C4-2B (cell line): Measurements from ENCODE around the gene GFOD2.

Experiments used
- H3K27ac ChIP-seq: fragments of 450-650 bp; 2 replicates; pipeline ENCODE4 v1.5.1; 2017
- CTCF ChIP-seq: fragments of 450-650 bp; conservative IDR thresholded peaks from 2 replicates; pipeline ENCODE4 v1.5.1; 2017; ENCODE audit warnings: mild to moderate bottlenecking
- ZFX ChIP-seq: fragments of 450-650 bp; IDR thresholded peaks from 2 replicates; pipeline ENCODE4 v1.6.1; 2017

The GFOD2 gene

DNA sequence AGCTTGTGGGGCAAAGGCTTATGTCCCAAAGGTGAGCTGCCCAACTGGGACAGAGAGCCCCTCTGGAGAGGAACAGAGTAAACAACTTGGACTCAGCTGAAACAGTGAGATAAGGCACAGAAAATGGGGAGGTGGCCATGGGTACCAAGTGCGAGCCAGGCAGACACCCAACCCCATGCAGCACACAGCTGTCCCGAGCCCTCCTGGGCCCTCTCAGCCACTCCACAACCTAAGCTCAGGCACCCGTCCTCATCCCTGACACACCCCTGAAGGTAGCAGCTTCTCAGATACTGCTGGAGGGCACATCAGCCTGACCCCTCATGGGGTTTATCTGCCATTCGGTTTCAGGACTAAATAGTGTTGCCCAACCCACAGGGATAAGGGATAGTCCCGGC, 4.8 kb upstream of the GFOD2 start:
- no peak overlapping the region for H3K27ac ChIP-seq

DNA sequence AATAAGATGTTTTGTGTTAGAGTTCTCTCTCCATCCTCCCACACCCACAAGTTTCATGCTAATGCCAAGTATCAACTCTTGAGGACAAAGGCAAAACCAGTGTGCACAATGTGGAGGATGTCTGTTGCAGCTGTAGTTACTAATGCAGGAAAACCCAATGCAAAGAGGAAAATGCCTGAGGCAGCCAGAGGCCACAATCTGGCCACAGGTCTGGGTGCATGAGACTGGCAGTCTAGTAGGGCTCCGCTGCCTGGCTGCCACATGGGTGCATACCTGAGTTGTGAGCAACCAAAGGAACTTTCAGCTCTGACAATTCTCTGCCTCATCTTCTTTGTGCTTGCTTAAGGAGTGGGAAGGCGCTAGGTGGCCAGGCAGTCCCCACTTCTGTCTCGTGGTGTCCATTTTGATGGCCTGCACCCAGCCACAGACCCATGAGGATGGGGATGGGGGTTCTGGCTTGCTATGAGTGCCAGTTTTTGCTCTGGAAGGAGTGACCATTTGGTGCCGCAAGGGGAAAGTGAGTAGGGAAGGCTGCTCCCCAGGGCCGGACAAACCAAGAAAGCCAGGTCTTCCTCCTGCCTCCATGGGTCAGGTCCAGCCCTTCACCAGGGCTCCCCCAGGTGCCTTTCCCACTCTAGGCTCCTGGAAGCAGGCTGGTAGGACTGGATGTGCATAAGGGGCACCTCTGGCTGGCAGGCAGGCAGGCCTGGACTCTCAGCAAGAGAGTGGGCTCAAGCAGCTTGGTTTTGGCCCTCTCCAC, 4.2 kb upstream of the GFOD2 start:
- H3K27ac ChIP-seq = no peak overlapping the region
- no peak for TF ChIP-seq ZFX

More for the DNA sequence above, 4.8 kb upstream of the GFOD2 start:
- TF ChIP-seq ZFX (no peak), CTCF (no peak)

DNA sequence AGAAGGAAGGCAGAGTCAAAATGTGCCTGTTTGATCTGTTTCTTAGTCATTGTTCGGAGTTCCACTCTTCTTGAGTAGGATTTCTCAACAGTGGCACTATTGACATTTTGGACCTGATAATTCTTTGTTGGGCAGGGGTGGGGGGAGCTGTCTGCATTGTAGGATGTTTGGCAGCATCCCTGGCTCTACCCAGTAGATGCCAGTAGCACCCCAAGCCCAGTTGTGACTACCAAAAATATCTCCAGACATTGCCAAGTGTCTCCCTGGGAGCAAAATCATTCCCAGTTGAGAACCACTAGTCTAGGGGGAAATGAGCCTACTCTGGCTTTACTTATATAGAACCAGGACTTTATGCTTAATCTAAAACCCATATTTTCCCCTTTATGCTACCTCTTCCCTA, 1.1 kb upstream of the GFOD2 start:
- TF ChIP-seq CTCF (no peak), ZFX (no peak)
- H3K27ac ChIP-seq = no peak overlapping the region; the same call in 1 of the 2 replicates

DNA sequence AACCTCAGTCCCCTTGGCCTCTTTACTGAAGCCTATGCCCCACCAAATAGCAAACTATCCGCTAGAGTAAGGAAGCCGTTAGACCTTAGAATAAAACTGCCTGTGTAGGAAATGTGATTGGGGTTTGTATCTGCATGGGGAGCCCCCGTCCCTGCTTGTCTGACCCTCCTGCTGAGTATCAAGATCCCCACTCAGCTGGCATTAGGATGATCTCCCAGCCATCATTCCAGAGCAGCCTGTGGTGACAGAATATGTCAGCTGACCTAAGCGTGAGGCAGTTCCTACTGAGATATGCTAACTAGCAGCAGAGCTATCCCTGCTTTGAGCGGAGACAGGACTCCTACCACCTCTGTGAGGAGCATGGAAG, 645 bp upstream of the GFOD2 start:
- TF ChIP-seq CTCF (no peak), ZFX (no peak)
- peak overlapping the region; percentile 83 for H3K27ac ChIP-seq

DNA sequence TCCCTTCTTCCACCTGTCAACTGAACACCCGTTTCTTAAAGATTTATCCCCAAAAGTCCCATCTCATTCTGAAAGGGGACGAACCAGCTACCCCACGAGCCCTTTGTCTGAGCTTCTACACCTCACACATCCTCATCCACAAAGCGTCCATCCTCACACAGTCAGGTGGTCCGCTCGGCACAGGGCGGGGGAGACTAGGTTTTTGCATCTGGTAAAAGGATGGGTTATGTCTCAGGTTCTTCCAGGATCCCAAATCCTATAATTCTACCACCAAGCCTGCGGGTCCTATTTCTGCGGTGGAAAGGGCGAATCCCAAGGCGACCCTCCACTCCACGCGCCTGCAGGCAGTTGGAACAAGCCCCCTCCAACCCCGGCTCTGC, 458 bp downstream of the GFOD2 start:
- H3K27ac ChIP-seq = peak overlapping the region; percentile 83
- TF ChIP-seq ZFX (no peak), CTCF (no peak)

DNA sequence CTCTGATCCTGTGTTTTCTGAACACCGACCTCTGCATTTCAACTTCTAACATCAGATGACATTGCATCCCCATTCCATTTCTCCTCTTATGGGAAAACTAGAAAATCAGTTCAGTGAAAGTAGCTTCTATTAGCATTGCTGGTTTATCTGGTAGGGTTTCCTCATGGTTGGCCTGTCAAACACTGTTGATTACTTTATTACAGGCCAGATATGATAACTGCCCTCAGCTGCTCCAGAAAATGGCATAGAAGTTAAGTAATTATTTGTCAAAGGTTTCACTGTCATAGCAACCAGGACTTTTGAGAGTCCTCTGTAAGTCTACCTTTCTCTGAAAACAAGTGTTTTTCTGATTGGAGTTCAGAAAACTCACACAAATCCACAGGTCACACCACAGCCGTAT, 3.0 kb downstream of the GFOD2 start:
- H3K27ac ChIP-seq = no peak overlapping the region
- no peak for TF ChIP-seq ZFX
- no peak for TF ChIP-seq CTCF

- H3K27ac ChIP-seq = no peak overlapping the region
- TF ChIP-seq ZFX (no peak), CTCF (no peak)
Observed at GRCh38 chr16:67714522-67714921, 4.6 kb downstream of the GFOD2 start.

GRCh38 chr16:67713647-67714273, 5.4 kb downstream of the GFOD2 start:
- H3K27ac ChIP-seq = no peak overlapping the region
- TF ChIP-seq CTCF (no peak), ZFX (no peak)
